Esophagus muscularis mucosa (tissue), 4 donors: ENCODE results near the gene ZNF254.

Experiments
- CTCF ChIP-seq, 3 experiments: fragments of 200-600 bp in 2 of 3; fragments of 450-650 bp in 1 of 3; sonication (generic) in 2 of 3; IDR thresholded peaks; one replicate each; pipeline ENCODE4 v1.5.1; 2017 to 2019; ENCODE audit warnings: antibody characterized with exemption in 3 of 3, mild to moderate bottlenecking in 2 of 3, moderate library complexity in 1 of 3
- EP300 ChIP-seq: sonication (generic); formaldehyde crosslinking; IDR thresholded peaks from one replicate; pipeline ENCODE4 v1.6.1; 2017; ENCODE audit warnings: antibody characterized with exemption
- POLR2A ChIP-seq: fragments of 450-650 bp; IDR thresholded peaks from one replicate; pipeline ENCODE4 v1.6.1; 2017; ENCODE audit warnings: antibody characterized with exemption, moderate library complexity, mild to moderate bottlenecking, low read depth
- POLR2AphosphoS5 ChIP-seq, 2 donors: sonication (generic); formaldehyde crosslinking; IDR thresholded peaks; one replicate each; pipeline ENCODE4 v1.6.1; 2017; ENCODE audit warnings: antibody characterized with exemption in 2 of 2

GRCh38 chr19:24053601-24054000 lies 33.4 kb upstream of the ZNF254 start:
- TF ChIP-seq CTCF (IDR thresholded peaks at IDR 0.05) = no peak
- TF ChIP-seq EP300 = no peak
- no peak for TF ChIP-seq POLR2AphosphoS5 (IDR thresholded peaks at IDR 0.05)
- TF ChIP-seq POLR2A = no peak
